HTERT RPE-1 (cell line): ENCODE measurements around the gene C1orf21.

Source experiments
- in situ Hi-C: fragments of 300-500 bp; cut with MboI; formaldehyde crosslinking; loops from 4 replicates; pipeline ENCODE4 v1.14.3; 2020; ENCODE audit warnings: low sequenced_read_pairs

The C1orf21 gene

GRCh38 chr1:184552446-184552845 lies 165.6 kb downstream of the C1orf21 start:
- in situ Hi-C loops = no loop called here

- in situ Hi-C loops = no loop called here
Measured at GRCh38 chr1:184553845-184554244, 167.0 kb downstream of the C1orf21 start.

- in situ Hi-C loops = no loop called here
Measured at GRCh38 chr1:184555665-184556641, 169.1 kb downstream of the C1orf21 start.

GRCh38 chr1:184556665-184557064 lies 169.8 kb downstream of the C1orf21 start:
- in situ Hi-C loops = no loop called here

GRCh38 chr1:184557423-184558347 lies 170.9 kb downstream of the C1orf21 start:
- in situ Hi-C loops = no loop called here

GRCh38 chr1:184558691-184559090 lies 171.9 kb downstream of the C1orf21 start:
- in situ Hi-C loops = no loop called here

- in situ Hi-C loops = no loop called here
Measured at GRCh38 chr1:184559117-184559713, 172.4 kb downstream of the C1orf21 start.

- in situ Hi-C loops = no loop called here
Measured at GRCh38 chr1:184562806-184563205, 176.0 kb downstream of the C1orf21 start.

GRCh38 chr1:184563308-184563707 lies 176.5 kb downstream of the C1orf21 start:
- in situ Hi-C loops = no loop called here

GRCh38 chr1:184567009-184567408 lies 180.2 kb downstream of the C1orf21 start:
- in situ Hi-C loops = no loop called here

- in situ Hi-C loops = no loop called here
Measured at GRCh38 chr1:184567637-184568036, 180.8 kb downstream of the C1orf21 start.

GRCh38 chr1:184568148-184568547 lies 181.3 kb downstream of the C1orf21 start:
- in situ Hi-C loops = no loop called here

GRCh38 chr1:184569106-184569505 lies 182.3 kb downstream of the C1orf21 start:
- in situ Hi-C loops = no loop called here

GRCh38 chr1:184574588-184574987 lies 187.8 kb downstream of the C1orf21 start:
- in situ Hi-C loops = no loop called here

GRCh38 chr1:184576822-184577221 lies 190.0 kb downstream of the C1orf21 start:
- in situ Hi-C loops = no loop called here

GRCh38 chr1:184577319-184577718 lies 190.5 kb downstream of the C1orf21 start:
- in situ Hi-C loops = no loop called here

GRCh38 chr1:184582411-184582810 lies 195.6 kb downstream of the C1orf21 start:
- in situ Hi-C loops = no loop called here

GRCh38 chr1:184583849-184584248 lies 197.0 kb downstream of the C1orf21 start:
- in situ Hi-C loops = no loop called here

GRCh38 chr1:184588701-184589100 lies 201.9 kb downstream of the C1orf21 start:
- in situ Hi-C loops = no loop called here

GRCh38 chr1:184590163-184590750 lies 203.4 kb downstream of the C1orf21 start:
- in situ Hi-C loops = no loop called here

GRCh38 chr1:184593597-184593996 lies 206.8 kb downstream of the C1orf21 start:
- in situ Hi-C loops = no loop called here
